GM19240 (cell line): ENCODE results near the gene KIAA1755.

Experiments
- DNase-seq: peaks from one replicate; pipeline ENCODE4 v3.0.0; 2011; ENCODE audit warnings: low spot score; ENCODE audit not compliant: insufficient read length

Gene KIAA1755, protein sequence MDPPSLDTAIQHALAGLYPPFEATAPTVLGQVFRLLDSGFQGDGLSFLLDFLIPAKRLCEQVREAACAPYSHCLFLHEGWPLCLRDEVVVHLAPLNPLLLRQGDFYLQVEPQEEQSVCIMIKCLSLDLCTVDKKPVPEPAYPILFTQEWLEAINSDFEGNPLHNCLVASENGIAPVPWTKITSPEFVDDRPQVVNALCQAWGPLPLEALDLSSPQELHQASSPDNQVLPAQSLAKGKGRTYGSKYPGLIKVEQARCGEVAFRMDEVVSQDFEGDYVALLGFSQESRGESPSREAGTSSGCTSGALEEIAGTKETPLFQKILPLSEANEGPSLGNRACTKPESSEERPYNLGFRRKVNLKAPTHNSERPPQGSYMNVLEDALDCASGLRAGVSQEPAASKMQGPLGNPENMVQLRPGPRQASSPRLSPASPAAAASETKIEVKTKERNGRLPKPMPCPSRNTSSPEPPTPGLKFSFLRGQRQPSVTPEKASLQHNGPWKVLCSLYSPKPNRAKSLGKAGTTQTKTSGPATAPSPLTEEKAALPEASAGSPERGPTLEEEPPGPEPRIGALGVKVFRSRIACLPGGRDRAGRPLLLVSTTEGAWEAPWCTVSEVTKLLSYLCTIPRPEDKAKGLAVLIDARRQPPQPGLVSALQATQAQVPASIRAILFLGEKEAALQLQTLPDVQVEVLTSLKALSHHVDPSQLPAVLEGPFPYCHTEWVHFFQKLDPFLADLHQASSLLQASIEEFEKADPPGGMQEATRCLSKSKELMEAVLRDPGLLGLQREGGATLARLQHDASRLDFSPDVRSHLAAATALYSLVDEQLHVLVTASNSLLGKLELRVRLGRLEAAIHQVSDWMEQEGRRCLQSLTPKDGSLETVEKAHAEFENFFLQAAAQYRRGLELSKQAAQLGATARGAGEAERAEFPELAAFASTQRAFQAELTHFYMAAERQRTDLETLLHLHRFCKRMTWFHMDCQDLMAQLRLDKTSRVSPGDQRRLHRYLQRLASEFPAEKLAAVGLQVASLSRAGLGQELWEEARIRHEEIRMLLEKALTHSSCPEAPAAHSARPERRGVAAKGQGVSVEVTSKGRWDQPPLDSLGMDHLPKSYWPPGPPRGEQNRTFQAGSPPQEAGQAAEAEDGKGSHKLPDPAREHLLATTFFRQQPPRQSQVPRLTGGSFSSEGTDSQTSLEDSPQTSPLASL

DNA sequence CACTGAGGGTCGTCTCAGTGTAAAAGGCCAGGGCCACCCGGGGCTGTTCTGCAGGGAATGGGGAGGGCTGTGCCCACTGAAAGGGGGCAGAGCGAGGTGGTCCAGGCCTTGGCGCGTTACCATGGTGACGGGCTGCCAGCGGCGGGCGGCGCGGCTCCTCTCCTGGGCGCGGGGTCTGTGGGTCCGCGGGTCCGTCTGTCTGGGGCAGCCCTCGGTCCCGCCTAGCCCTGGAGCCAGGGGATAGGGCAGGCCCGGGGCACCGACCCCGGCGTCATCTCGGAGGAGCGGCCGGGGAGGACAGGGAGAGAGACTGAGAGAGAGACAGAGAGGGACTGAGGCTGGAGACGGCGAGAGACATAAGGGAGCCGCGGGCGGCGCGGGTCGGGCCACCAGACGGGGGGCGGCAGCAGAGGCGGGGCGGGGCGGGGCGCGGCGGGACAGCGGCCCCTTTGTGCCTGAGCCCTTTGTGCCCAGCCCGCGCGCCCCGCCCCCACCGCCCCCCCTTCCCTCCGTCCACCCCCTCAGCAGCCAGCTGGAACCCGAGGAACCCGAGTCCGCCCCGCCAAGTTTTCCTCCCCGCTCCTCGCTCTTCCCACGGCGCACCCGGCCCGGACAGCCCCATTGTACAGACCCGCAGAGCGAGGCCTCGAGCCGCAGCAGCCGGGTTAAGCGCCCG, at the start of gene KIAA1755:
TSS of gene KIAA1755 (minus strand) at position 358 of the 676 bp plus-strand sequence. CDS start at position 123, 235 bp downstream.
- DNase-seq, result no peak

DNA sequence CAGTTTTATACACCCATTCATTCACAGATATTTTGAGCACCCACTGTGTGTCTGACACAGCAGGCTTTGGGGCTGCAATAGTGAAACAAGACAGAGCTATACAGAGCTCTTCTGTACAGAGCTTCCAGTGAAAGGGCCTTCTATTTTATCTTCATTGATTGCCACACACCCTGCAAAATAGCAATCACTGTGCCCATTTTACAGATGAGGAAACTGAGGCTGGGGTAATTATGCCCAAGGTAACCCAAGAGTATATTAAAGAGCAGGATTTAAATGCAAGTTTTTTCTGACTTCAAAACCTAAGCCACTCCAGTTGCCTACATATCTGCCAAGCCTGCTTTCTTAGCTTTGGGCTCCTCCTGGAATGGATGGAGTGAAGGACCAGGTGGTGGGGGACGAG, 47.9 kb upstream of the KIAA1755 start:
- DNase-seq, result no peak

DNA sequence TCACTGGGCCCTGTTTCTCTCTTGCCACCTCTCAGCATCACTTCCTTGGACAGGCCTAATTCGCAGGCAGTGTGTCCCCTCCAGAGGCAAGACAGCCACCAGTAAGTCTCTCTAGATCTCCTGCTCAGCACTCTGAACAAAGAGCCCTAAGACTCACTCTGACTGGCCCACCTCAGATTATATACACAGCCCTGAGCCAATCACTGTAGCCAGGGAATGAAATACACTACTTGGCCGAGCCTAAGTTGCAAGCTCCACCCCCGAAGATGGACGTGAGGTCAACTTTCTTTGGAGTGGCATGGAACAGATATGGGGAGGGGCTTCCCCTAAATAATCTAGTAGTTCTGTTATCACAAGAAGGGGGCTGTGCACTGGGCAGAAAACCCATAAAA, 47.5 kb upstream of the KIAA1755 start:
- DNase-seq, result no peak

DNA sequence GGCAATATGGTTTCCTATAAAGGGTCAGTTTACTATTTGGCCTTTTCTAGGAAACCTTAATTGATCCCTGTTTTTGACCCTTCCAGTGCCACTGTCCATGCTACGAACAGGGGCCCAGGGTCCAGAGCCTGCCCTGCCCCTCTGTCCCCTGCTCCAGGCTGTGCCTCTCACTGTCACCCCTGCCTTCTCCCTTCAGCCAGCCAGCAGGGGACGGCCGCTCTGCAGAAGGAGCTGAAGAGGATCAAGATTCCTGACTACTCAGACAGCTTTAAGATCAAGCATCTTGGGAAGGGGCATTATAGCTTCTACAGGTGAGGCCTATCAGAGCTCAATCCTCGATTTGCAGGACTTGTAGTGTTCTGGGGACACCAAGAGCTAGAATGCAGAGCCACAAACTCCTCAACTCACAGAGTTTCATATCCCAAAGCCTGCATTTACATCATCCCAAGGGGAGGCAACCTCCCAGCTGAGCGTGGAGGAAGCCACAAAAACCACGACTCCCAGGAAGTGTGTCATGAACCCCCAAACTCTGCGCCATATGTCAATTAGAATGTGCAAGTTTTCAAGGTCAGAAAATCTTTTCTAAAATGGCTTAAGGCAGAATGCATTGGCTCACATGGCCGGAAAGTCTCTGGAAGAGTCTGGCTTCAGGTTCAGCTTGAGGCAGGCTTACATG, 47.0 kb upstream of the KIAA1755 start:
- no peak for DNase-seq

DNA sequence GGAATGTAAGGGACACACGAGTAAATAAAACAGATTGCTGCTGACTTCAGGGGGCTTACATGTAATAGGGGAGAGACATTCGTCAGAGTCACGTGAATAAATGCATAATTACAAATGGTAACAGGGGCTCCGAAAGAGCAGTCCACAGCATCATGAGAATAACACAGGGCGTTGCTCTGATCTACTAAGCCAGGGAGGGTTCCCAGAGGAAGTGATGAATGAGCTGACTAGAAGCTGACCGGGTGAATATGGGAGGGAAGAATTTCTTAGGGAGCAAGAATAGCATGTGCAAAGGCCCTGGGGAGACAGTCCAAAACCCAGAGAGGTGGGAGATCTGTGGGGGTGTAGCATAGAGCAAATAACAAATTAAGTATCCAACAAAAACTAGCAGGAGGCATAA, 45.8 kb upstream of the KIAA1755 start:
- DNase-seq, result no peak

DNA sequence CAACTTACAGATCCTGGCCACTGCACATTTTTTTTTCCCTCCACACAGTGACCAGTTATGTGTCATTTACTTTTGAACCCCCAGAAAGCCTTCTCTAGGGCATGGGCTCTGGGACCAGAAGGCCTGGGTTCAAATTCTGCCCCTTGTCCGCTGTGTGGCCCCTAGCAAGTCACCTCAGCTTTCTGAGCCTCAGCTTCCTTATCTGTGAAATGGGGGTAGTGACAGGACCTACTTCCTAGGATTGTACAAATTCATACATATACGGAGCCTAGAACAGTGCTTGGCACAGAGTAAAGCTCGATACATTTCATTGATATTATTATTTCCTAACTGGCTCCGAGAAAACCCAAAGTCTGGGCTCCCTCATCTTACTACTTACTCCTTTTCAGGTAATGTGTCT, 45.0 kb upstream of the KIAA1755 start:
- no peak for DNase-seq

DNA sequence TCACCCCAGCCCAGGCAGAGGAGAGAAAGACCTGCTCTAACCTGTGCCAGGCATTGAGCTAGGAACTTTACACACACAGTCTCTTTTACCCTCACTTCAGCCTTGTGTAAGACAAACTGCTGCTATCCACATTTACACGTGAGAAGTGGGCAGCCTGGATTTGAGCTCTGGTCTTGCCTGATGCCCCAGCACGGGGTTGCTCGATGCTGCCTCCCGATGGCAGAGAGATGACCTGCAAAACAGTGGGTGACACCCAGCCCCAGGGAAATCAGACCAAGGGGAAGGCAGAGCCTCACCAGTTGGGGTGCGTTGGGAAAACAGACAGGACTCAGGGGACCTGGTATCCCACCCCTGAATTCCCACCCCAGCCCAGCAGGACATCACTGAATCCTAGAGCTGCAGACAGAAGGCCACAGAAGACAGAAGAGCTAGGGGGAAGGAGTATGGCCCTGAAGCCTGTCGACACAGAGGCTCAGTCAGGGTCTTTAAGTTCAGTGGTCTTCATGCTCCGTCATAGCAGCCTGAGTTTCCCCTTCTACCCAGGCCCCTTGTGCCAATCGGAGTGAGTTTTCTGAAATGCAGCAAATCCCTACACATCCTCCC, 44.4 kb upstream of the KIAA1755 start:
- no peak for DNase-seq

DNA sequence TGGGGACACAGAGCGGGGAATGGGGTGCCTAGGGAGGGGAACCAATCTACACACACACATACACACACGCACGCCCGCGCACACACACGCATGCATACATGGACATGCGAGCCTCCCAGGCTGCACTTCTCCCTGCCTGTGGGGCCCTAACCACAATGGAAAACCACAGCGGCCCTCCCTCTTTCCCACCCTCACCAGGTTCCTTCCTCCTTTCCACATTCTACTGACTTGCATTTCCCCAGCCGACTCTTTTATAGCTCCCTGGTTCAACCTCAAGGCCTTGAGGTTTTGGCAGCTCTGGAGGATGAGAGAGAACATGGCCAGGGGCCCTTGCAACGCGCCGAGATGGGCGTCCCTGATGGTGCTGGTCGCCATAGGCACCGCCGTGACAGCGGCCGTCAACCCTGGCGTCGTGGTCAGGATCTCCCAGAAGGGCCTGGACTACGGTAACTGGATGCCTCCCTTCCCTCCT, 43.4 kb upstream of the KIAA1755 start, which contains the start of gene BPI:
TSS of gene BPI (plus strand) at position 249 of the 472 bp plus-strand sequence. CDS start at position 317, 68 bp downstream.
- DNase-seq, result no peak

DNA sequence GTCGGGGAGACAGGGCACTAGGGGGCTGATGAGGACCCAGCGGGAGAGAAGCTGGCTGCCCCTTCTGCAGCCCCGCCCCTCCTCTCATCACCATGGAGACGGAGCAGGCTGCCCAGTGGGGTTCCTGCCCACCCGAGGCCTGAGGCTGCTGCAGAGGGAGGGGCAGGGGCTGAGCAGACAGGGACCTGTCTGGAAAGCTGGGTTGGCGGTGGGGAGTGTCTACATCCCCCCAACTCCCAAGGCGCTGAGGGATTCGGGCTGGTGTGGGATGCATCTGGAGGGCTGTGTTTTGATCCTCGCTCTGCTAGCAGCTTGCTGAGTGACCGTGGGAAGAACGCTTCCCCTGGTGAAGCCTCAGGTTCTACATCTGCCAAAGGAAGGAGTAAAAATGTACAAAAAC, 42.3 kb upstream of the KIAA1755 start:
- no peak for DNase-seq

DNA sequence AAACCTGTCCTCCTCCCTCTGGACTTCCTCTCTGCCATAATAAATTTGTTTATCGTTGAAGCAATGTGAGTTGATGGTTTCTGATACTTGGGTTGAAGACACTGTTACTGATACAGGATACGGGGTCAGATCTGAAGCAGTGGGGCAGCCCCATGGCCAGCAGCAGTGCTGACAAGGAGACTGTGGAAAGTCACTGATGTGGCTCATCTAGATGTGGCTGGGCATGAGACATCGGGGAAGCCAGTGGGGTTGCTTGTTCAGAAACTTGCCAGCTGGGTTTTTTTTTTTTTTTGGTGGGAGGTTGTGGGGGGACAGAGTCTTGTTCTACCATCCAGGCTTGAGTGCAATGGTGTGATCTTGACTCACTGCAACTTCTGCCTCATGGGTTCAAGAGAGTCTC, 40.8 kb upstream of the KIAA1755 start:
- no peak for DNase-seq

DNA sequence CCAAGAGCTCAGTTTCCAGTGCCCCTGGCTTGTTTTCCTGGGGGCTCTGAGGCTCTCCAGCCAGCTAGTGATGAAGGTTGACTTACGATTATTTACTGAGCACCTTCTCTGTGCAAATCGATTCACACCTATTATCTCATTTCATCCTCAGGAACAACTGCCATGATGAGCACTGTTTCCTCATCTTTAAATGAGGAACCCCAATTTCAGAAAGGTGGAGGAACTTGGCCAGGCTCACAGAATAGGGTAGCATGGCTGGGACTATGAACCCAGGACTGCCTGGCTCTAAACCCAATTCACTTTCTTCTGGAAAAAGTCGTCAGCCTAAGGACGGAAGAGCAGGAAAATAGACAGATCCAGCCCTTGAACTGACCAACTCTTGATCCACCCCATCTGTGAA, 39.9 kb upstream of the KIAA1755 start:
- no peak for DNase-seq

DNA sequence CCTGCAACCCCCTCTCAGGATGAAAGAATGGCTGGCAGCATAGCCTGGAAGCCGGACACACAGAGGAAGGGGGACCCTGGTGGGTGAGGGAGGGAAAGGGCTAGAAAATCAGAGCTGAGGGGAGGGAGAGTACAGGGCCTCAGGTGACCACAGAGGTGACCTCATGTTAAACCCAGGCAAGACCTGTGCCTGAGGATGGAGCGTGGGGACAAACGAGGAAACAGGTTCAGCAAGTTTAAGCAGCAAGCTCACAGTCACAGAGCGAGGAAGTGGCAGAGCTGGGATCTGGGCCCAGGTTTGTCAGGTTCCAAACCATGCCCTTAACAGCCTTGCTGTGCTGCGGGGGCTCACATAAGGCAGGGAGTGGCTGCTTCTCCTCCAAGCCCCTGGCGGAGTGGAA, 39.4 kb upstream of the KIAA1755 start:
- DNase-seq, result no peak

DNA sequence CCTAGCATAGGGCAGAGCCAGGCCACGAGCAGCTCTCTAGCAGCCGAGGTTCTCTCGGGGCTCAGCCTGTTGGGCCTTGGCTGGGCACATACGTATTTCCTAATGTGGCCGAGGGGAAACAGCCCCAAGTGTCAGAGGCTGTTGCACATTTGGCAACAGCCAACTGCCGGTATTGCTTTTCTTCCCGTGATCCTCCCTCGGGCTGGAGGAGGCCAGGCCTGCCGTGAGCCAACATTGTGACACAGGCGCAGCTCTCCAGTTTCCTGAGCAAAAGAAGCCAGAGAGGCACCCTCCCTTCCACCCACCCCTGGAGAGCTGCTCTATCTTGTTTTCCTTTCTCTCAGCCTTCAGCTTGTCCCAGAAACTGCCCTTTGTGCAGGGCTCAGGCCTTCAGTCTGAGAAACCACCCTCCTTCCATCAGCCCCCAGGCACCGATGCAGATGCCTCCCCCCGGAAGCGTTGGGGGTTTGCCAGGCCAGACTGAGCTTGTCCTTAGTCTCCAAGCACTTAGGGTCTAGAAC, 38.3 kb upstream of the KIAA1755 start:
- no peak for DNase-seq

DNA sequence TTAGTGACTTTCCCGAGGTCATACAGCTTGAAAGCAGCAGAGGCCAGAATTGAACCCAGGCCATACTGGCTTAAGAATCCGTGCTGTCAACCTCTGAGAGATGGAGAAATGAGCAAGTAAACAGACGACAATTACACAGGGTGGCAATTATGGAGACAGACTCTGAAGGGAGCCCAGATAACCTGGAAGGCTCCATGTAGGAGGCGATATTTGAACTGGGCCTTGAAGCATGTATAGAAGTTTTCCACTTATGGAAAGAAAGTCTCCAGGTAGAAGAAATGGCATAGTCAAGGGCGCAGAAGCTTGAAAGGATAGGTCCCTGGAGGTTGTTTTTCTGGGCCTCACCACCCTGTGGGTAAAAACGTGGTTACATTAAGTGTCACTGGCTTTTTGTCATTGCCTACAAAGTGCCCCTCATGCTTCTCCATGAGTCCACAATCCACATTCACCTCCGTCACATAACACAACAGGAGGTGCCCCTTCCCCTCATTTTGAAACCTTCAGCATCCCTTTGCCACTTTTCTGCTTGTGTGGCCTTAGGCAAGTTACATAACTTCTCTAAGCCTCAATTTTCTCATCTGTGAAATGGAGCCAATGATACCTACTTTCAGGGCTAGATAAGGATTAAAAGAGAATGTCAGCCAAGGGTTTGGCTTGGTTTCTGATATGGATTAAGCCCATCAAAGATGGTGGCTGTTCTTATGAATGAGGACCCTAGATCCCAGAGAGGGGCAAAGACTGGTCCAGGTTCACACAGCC, 37.6 kb upstream of the KIAA1755 start:
- no peak for DNase-seq

DNA sequence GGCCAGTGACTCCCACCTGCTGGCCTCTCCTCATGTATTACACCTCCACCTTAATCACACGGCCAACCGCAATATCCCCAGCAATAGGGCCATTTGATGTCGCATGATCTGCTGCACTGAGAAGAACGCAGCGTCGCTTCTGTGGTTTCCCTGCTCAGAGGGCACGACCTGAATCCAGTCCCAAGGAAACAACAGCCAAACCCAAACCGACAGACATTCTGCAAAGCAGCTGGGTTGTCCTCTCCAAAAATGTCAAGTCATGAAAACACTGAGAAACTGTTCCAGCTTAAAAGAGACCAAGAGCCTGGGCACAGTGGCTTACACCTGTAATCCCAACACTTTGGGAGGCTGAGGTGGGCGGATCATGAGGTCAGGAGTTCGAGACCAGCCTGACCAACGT, 35.9 kb upstream of the KIAA1755 start:
- no peak for DNase-seq

DNA sequence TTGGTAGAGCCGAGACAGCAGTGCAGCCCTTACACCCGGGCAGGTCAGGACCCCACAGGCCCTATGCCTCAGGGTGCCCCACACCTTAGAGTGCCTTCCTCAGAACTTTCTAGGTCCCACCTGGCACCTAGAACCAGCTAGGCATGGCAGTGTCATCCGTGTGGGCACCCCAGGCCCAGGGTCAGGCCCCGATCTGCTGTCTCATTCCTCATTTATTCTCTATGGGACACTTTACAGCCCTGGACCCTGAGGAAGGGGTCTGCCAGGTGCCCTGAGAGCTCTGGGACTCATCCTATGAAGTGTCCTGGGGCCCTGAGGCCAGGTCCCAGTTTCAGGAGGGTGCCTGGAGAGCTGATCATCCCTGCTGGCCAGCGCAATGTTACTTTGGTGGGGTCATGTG, 35.3 kb upstream of the KIAA1755 start:
- DNase-seq, result no peak

DNA sequence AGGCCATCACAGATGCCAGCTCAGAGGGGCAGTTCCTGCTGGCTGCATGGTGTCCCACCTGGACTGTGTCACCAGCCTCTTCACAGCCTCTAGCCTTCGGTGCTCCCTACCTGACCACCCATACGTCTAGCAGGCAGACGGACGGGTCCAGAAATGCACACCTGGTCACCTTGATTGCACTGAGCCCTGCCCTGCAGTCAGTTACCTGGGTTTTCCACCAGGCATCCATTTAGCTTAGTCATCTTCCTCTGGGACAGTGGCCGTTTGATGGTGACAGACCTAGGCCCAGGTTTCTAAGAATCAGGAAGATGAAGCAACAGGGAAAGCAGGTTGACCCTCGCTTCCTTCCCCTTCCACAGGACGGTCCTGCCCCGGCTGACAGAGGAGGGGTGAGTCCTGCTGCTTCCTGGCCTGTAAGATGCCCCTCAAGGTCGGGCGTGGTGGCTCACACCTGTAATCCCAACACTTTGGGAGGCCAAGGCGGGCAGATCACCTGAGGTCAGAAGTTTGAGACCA, 33.6 kb upstream of the KIAA1755 start:
- DNase-seq, result no peak

DNA sequence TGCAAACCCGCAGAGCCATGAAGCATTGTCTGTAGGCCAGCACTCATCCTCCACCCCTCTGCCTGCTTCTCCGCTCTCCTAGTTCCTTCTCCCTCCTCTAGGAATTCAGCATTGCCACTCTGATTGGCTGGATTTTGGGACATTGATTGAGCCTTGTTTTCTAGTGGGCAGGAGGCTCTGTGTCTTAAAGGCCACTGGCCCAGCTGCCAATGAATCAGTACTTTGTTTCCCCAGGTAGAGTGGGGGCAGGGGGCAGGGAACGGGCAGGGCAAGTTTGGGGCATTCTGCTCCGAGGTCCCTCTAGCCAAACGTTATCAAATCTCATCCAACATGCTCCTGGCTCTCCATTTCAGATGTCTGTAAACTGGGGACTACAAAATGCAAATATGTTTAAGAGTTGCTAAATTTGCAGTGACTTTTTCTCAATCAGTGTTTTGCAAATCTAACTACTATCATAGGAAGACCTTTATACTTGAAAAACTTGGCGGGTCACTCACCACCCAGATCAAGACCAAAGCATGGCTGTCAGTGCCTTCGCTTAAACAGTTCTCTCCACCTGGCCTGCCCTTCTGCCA, 33.0 kb upstream of the KIAA1755 start:
- no peak for DNase-seq

DNA sequence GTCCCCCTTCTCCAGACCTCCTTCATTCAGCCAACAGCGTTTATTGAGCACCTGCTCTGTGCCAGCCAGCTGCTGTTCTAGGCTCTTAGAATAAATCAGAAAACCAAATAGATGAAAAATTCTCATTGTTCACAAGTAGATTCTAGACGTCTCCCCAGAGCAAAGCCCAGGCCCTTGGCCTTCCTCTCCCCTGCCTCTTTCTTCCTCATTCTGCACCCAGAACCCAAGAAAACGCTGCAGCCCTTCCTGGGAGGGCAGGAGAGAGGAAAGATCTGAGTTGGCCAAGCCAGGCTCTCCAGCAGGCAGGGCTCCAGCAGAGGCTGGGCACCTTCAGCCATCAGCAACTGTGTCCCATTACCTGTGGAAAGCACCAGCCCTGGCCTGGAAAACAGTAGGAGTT, 31.4 kb upstream of the KIAA1755 start:
- no peak for DNase-seq
